CD4-positive, alpha-beta T cell (primary cell): Measurements from ENCODE around the gene ERVH48-1. TPM values are rescaled to one million over a fixed set of nuclear protein-coding genes. Genes with fewer than 3 reads are reported as not detected.

Experiments used
- ATAC-seq: fragments of 200-7000 bp; cut with Tn5 transposase; one replicate; pipeline ENCODE4 v1.10.0; 2022; ENCODE audit warnings: mild to moderate bottlenecking; ENCODE audit not compliant: poor library complexity
- CTCF ChIA-PET: fragments of 350-600 bp; sonication (Branson Sonifier 250); formaldehyde crosslinking; loops from one replicate; lab custom pipeline; 2021; ENCODE audit warnings: antibody characterized with exemption, inconsistent platforms; lab: Charles Lee
- POLR2A ChIA-PET: fragments of 350-600 bp; sonication (Branson Sonifier 250); formaldehyde crosslinking; loops from one replicate; lab custom pipeline; 2021; ENCODE audit warnings: antibody characterized with exemption, inconsistent platforms; lab: Charles Lee
- DNase-seq, 14 experiments: peaks; one replicate each; pipeline ENCODE4 v3.0.0-alpha.2; 2013 to 2020; ENCODE audit warnings: mixed read lengths in 2 of 14
- H3K27ac ChIP-seq, 2 donors: one replicate each; pipeline versions ENCODE4 v1.5.1 to v1.7.0; 2013; ENCODE audit warnings: low read length in 2 of 2, low read depth in 1 of 2, mild to moderate bottlenecking in 1 of 2
- H3K27me3 ChIP-seq, 2 experiments: 1 replicate in 1 of 2; 2 replicates in 1 of 2; pipeline versions ENCODE4 v1.6.1 to v1.7.0; 2013; ENCODE audit warnings: low read length in 2 of 2, control low read depth in 1 of 2, mild to moderate bottlenecking in 1 of 2, moderate library complexity in 1 of 2; ENCODE audit not compliant: insufficient read depth in 2 of 2, control insufficient read depth in 1 of 2
- H3K36me3 ChIP-seq: one replicate; pipeline ENCODE4 v1.6.1; 2013; ENCODE audit warnings: low read length, control low read depth; ENCODE audit not compliant: insufficient read depth
- H3K4me1 ChIP-seq: one replicate; pipeline ENCODE4 v1.6.1; 2013; ENCODE audit warnings: low read length, control low read depth; ENCODE audit not compliant: insufficient read depth
- H3K4me3 ChIP-seq: one replicate; pipeline ENCODE4 v1.5.1; 2013; ENCODE audit warnings: mild to moderate bottlenecking, low read length, moderate library complexity
- H3K9me3 ChIP-seq, 2 experiments: 1 replicate in 1 of 2; 2 replicates in 1 of 2; pipeline versions ENCODE4 v1.6.1 to v1.7.0; 2013; ENCODE audit warnings: low read length in 2 of 2, mild to moderate bottlenecking in 2 of 2, control low read depth in 1 of 2, moderate library complexity in 1 of 2; ENCODE audit not compliant: control insufficient read depth in 1 of 2, insufficient read depth in 1 of 2
- H3K27ac Mint-ChIP-seq: one replicate; pipeline ENCODE4 v1.8.0; 2020; ENCODE audit warnings: mixed read lengths
- H3K27me3 Mint-ChIP-seq: one replicate; pipeline ENCODE4 v1.8.0; 2021; ENCODE audit warnings: mixed read lengths
- H3K36me3 Mint-ChIP-seq: one replicate; pipeline ENCODE4 v1.8.0; 2021; ENCODE audit warnings: low read depth, mixed read lengths
- H3K4me1 Mint-ChIP-seq: one replicate; pipeline ENCODE4 v1.8.0; 2021; ENCODE audit warnings: low read depth, mixed read lengths
- H3K4me3 Mint-ChIP-seq: one replicate; pipeline ENCODE4 v1.8.0; 2020; ENCODE audit warnings: mild to moderate bottlenecking, mixed read lengths
- H3K9me3 Mint-ChIP-seq: one replicate; pipeline ENCODE4 v1.8.0; 2020; ENCODE audit warnings: mixed read lengths
- CTCF ChIP-seq: fragments of 200-600 bp; IDR thresholded peaks from one replicate; pipeline ENCODE4 v1.8.0; 2022; ENCODE audit warnings: antibody characterized with exemption, mild to moderate bottlenecking
- intact Hi-C, 2 experiments: fragments of 100-400 bp; cut with DNase I in 1 of 2; cut with micrococcal nuclease in 1 of 2; formaldehyde crosslinking; loops; one replicate each; pipeline versions ENCODE4 v1.15.1 to v1.9.0; 2023 to 2025; cut with DNase I, micrococcal nuclease
- total RNA-seq, 174 experiments: library from RNA in 2 of 174; stranded (reverse) in 2 of 174; gene quantifications; one replicate each; pipeline ENCODE4 v1.2.3 and lab custom pipeline; 2021 to 2026

The ERVH48-1 gene
- total RNA-seq, 2 experiments from 2014 or later: 1.1 to 1.4 TPM

- no peaks in the 10 kb centered on the region for H3K9me3 Mint-ChIP-seq
- intact Hi-C loops: loop anchor here (2.0 to 5.0 kb wide), 4 partner anchors 49 to 1844 kb away; partner anchors contain the start of genes ERVH48-1 (in 1 of the 2), NDUFV3 (in 1 of the 2), SUMO3 (in 1 of the 2) and WDR4 (in 1 of the 2)
- H3K36me3 Mint-ChIP-seq: peaks cover 23% of the 10 kb centered on the region
- Histone ChIP-seq H3K27me3 (no peaks in the 10 kb centered on the region), H3K36me3 (no peaks in the 10 kb centered on the region), H3K4me1 (peaks cover 19% of the 10 kb centered on the region), H3K27ac (peak overlapping the region; percentile 88 to 91), H3K9me3 (no peaks in the 10 kb centered on the region), H3K4me3 (peak overlapping the region; percentile 64)
- peak overlapping the region; percentile 90 for H3K4me3 Mint-ChIP-seq
- no peak for TF ChIP-seq CTCF
- peak; percentile 24 for ATAC-seq
- peak overlapping the region; percentile 97 for H3K27ac Mint-ChIP-seq
- H3K4me1 Mint-ChIP-seq: peaks cover 34% of the 10 kb centered on the region
- POLR2A ChIA-PET: interaction anchor here (0.6 to 1.3 kb wide), 22 partner anchors 9 to 1828 kb away, joined by 3 to 27 read pairs (median 3); partner anchors contain the start of genes ERVH48-1, HSF2BP, NDUFV3 and RRP1
- no peaks in the 10 kb centered on the region for H3K27me3 Mint-ChIP-seq
- CTCF ChIA-PET: interaction anchor here (1.0 kb wide), 1 partner anchor 80 kb away, joined by 4 read pairs; the partner anchor contains the start of gene NDUFV3
- DNase-seq: peak in 3 of 14 experiments; percentile 2 to 36 (median 10)
Observed at GRCh38 chr21:42973309-42973990, 48.0 kb upstream of the ERVH48-1 start.

DNA sequence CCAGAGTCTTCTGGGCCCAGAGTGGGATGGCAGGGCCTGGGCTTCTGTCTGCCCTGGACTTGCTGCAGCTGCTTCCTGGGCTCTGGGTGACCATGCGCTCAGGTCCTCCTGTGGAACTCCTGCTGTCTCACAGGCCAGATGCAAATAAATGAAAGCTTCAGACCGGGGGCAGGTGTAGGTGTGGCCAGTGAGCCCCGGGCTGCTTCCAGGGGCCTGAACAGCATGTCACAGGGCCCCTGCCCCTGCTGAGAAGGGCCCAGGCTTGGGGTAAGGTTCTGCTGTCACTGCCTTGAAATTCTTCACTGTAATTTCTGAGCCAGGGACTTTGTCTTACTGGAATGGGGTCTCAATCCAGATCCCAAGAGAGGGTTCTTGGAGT lies 46.5 kb upstream of the ERVH48-1 start:
- CTCF ChIA-PET: no interaction called here
- H3K9me3 ChIP-seq: no peaks in the 10 kb centered on the region
- DNase-seq: no peak
- Mint-ChIP-seq H3K27me3 (no peaks in the 10 kb centered on the region), H3K36me3 (peaks cover 17% of the 10 kb centered on the region), H3K27ac (no peak overlapping the region), H3K4me3 (no peak overlapping the region), H3K9me3 (no peaks in the 10 kb centered on the region), H3K4me1 (peaks cover 23% of the 10 kb centered on the region)
- H3K27ac ChIP-seq: no peak overlapping the region
- POLR2A ChIA-PET: no interaction called here
- H3K4me3 ChIP-seq: no peak overlapping the region
- H3K27me3 ChIP-seq: no peaks in the 10 kb centered on the region
- H3K4me1 ChIP-seq: peaks cover 19% of the 10 kb centered on the region
- intact Hi-C loops: loop anchor here (2.0 to 5.0 kb wide), 4 partner anchors 47 to 1845 kb away; partner anchors contain the start of genes ERVH48-1 (in 1 of the 2), NDUFV3 (in 1 of the 2), SUMO3 (in 1 of the 2) and WDR4 (in 1 of the 2)
- ATAC-seq: no peak
- no peaks in the 10 kb centered on the region for H3K36me3 ChIP-seq
- no peak for TF ChIP-seq CTCF

- no peak overlapping the region for H3K27ac Mint-ChIP-seq
- no peak for DNase-seq
- Histone ChIP-seq H3K27ac (no peak overlapping the region), H3K9me3 (no peaks in the 10 kb centered on the region), H3K4me3 (no peak overlapping the region), H3K36me3 (no peaks in the 10 kb centered on the region), H3K4me1 (peaks cover 19% of the 10 kb centered on the region), H3K27me3 (no peaks in the 10 kb centered on the region)
- H3K4me1 Mint-ChIP-seq: peaks cover 16% of the 10 kb centered on the region
- intact Hi-C loops: loop anchor here (5.0 kb wide), 3 partner anchors 79 to 1846 kb away; partner anchors contain the start of genes NDUFV3 (in 1 of the 2), SUMO3 (in 1 of the 2) and WDR4 (in 1 of the 2)
- TF ChIP-seq CTCF: no peak
- ATAC-seq: no peak
- H3K36me3 Mint-ChIP-seq: peaks cover 12% of the 10 kb centered on the region
- POLR2A ChIA-PET: no interaction called here
- H3K9me3 Mint-ChIP-seq: no peaks in the 10 kb centered on the region
- CTCF ChIA-PET: no interaction called here
- H3K27me3 Mint-ChIP-seq: no peaks in the 10 kb centered on the region
- no peak overlapping the region for H3K4me3 Mint-ChIP-seq
Observed at GRCh38 chr21:42970946-42971653, 45.7 kb upstream of the ERVH48-1 start.
